KMS-11 (cell line): ENCODE measurements around the gene NUF2.
"Not testable (repeated sequence)": the region's sequence is repeated elsewhere in the genome, so short reads cannot be mapped to it uniquely, and the experiment has no call there.

Source experiments
- H2AFZ ChIP-seq: fragments of 200-600 bp; sonication (generic); 2 replicates; pipeline ENCODE4 v1.6.1; 2016; ENCODE audit warnings: antibody characterized with exemption, mixed run types, low read depth
- H3K27ac ChIP-seq: fragments of 200-600 bp; sonication (generic); 2 replicates; pipeline ENCODE4 v1.6.1; 2016; ENCODE audit warnings: mild to moderate bottlenecking, mixed run types
- H3K27me3 ChIP-seq: fragments of 200-600 bp; sonication (generic); 2 replicates; pipeline ENCODE4 v1.6.1; 2017; ENCODE audit warnings: mild to moderate bottlenecking, low read depth, mixed run types, moderate library complexity; ENCODE audit not compliant: insufficient read depth
- H3K36me3 ChIP-seq: fragments of 200-600 bp; sonication (generic); 2 replicates; pipeline ENCODE4 v1.6.1; 2017; ENCODE audit warnings: mild to moderate bottlenecking, mixed run types; ENCODE audit not compliant: insufficient read depth
- H3K4me1 ChIP-seq: fragments of 200-600 bp; sonication (generic); 2 replicates; pipeline ENCODE4 v1.6.1; 2016; ENCODE audit warnings: mild to moderate bottlenecking, low read depth, mixed run types; ENCODE audit not compliant: poor library complexity, severe bottlenecking
- H3K4me2 ChIP-seq: fragments of 200-600 bp; sonication (generic); 2 replicates; pipeline ENCODE4 v1.7.0; 2016; ENCODE audit warnings: mild to moderate bottlenecking, mixed run types
- H3K4me3 ChIP-seq: fragments of 200-600 bp; sonication (generic); IDR thresholded peaks from 2 replicates; pipeline ENCODE4 v1.6.1; 2017; ENCODE audit warnings: low read depth, low read length, mixed read lengths; ENCODE audit not compliant: insufficient read depth
- H3K79me2 ChIP-seq: fragments of 200-600 bp; sonication (generic); 2 replicates; pipeline ENCODE4 v1.6.1; 2016; ENCODE audit warnings: low read depth, mixed run types; ENCODE audit not compliant: insufficient read depth
- H3K9ac ChIP-seq: fragments of 200-600 bp; sonication (generic); 2 replicates; pipeline ENCODE4 v1.6.1; 2016; ENCODE audit warnings: mild to moderate bottlenecking, mixed run types
- H4K20me1 ChIP-seq: fragments of 200-600 bp; sonication (generic); 2 replicates; pipeline ENCODE4 v1.6.1; 2016; ENCODE audit warnings: mild to moderate bottlenecking, mixed run types; ENCODE audit not compliant: insufficient read depth
- TF ChIP-seq, protein P1 (sequence below): fragments of 200-600 bp; sonication (generic); conservative IDR thresholded peaks from 2 replicates; pipeline ENCODE4 v1.6.1; 2017; ENCODE audit warnings: low read depth, mild to moderate bottlenecking, antibody characterized with exemption, low read length, moderate library complexity, mixed read lengths

Gene NUF2

DNA sequence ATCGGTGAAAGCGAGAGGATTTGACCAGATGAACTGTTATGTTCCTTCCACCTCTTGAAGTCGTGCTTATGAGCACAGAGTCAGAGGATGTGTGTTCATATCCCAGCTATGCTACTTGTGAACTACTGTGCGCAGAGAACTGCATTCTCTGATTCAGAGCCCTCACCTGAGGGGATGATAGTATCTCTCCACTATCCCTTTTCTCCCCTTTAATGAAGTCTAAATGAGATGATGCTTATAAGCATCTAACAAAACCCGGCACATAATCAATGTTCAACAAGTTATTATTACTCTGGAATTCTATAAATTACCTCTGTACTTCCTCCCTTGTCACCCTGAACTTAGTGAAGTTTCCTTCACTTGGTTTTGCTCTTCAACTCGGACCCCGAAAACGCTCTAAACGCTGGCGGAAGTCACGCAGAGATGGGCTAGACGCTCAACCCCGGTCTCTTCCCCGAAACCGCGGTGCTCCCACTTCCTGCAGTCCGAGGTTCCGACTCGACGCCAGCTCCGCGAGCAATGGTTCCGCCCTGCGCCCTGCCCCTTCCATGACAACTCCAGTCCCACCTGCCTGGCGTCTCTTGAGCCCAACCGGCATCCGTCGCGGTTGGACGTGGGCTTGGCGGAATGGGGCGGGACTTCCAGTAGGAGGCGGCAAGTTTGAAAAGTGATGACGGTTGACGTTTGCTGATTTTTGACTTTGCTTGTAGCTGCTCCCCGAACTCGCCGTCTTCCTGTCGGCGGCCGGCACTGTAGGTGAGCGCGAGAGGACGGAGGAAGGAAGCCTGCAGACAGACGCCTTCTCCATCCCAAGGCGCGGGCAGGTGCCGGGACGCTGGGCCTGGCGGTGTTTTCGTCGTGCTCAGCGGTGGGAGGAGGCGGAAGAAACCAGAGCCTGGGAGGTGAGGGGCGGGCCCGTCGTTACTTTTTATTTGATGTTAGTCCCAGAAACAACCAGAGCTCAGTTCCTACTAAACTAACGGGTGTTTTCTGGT is at the start of gene NUF2:
NUF2 (plus strand) TSS at position 644 of the 995 bp plus-strand sequence. CDS start 4,098 bp downstream, outside the sequence.
- H3K36me3 ChIP-seq = no peaks in the 10 kb centered on the region
- H3K79me2 ChIP-seq = peaks cover 54% of the 10 kb centered on the region
- H3K27me3 ChIP-seq = no peaks in the 10 kb centered on the region
- TF ChIP-seq, protein P1, sequence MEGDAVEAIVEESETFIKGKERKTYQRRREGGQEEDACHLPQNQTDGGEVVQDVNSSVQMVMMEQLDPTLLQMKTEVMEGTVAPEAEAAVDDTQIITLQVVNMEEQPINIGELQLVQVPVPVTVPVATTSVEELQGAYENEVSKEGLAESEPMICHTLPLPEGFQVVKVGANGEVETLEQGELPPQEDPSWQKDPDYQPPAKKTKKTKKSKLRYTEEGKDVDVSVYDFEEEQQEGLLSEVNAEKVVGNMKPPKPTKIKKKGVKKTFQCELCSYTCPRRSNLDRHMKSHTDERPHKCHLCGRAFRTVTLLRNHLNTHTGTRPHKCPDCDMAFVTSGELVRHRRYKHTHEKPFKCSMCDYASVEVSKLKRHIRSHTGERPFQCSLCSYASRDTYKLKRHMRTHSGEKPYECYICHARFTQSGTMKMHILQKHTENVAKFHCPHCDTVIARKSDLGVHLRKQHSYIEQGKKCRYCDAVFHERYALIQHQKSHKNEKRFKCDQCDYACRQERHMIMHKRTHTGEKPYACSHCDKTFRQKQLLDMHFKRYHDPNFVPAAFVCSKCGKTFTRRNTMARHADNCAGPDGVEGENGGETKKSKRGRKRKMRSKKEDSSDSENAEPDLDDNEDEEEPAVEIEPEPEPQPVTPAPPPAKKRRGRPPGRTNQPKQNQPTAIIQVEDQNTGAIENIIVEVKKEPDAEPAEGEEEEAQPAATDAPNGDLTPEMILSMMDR = no peak
- peak within 1 kb of the TSS; percentile 68 for H3K9ac ChIP-seq
- peak within 1 kb of the TSS; percentile 90 for H3K4me2 ChIP-seq
- peak within 1 kb of the TSS; percentile 86 for H2AFZ ChIP-seq
- H3K27ac ChIP-seq = peak within 1 kb of the TSS; percentile 83
- peaks cover 28% of the 10 kb centered on the region for H3K4me1 ChIP-seq
- H4K20me1 ChIP-seq = no peaks in the 10 kb centered on the region
- H3K4me3 ChIP-seq = peak within 1 kb of the TSS; percentile 94

DNA sequence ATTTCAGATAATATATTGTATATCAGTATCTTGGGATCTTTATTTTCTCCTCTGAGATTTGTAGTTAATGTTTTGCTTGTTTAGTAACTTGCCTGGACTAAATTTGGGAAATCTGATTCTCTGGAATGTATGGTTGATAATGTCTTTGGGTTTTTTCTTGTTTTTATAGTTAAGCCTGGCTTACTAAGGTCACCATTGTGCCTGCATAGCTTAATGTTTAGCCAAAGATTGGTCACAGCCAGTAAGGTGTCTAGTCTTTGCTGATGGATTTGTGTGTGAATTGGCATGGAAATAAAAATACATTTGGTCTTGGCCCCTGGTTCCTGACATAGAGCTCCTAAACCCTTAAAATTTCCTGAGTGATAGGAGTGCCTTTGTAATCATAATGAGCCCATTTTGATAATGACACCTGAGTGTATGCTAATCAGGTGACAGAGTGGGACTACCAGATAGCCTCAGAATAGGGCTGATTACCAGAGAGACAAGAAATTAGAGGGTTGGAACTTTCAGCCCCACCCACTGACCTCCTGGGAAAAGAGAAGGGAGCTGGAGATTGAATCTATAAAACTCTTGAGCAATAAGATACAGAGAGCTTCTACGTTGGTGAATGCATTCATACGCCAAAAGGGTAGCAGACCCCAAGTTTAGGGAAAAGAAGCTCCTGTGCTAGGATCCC is 47.9 kb upstream of the NUF2 start:
- H3K4me1 ChIP-seq = no peaks in the 10 kb centered on the region
- H3K36me3 ChIP-seq = no peaks in the 10 kb centered on the region
- no peaks in the 10 kb centered on the region for H3K27me3 ChIP-seq
- H2AFZ ChIP-seq = no peak overlapping the region
- no peak overlapping the region for H3K4me2 ChIP-seq
- no peaks in the 10 kb centered on the region for H4K20me1 ChIP-seq
- no peak overlapping the region for H3K27ac ChIP-seq
- no peak overlapping the region for H3K9ac ChIP-seq
- H3K79me2 ChIP-seq = no peaks in the 10 kb centered on the region
- no peak overlapping the region for H3K4me3 ChIP-seq
- TF ChIP-seq, protein P1 = no peak

DNA sequence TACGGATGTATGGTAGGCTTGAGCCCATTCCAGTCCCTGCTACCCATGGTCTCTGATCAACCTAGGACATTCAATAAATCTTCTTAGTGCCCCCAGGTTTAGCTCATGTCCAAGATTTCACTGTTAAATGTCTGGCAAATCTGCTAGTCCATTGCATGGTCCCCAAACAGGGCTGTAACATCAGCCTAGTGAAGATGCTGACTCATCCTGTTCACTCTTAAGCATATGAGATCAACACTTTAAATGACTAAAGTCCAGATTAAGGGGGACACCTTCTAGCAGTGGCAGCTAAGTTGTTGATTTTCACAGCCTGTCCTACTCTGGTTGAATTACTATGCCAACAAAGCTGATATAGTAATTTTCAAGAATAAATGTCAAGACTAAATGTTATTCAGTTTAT is 46.5 kb upstream of the NUF2 start:
- H4K20me1 ChIP-seq = no peaks in the 10 kb centered on the region
- H3K9ac ChIP-seq = no peak overlapping the region
- no peaks in the 10 kb centered on the region for H3K36me3 ChIP-seq
- H3K4me2 ChIP-seq = no peak overlapping the region
- no peak overlapping the region for H2AFZ ChIP-seq
- no peak overlapping the region for H3K27ac ChIP-seq
- H3K79me2 ChIP-seq = no peaks in the 10 kb centered on the region
- no peaks in the 10 kb centered on the region for H3K27me3 ChIP-seq
- no peak overlapping the region for H3K4me3 ChIP-seq
- TF ChIP-seq, protein P1 = no peak
- no peaks in the 10 kb centered on the region for H3K4me1 ChIP-seq

DNA sequence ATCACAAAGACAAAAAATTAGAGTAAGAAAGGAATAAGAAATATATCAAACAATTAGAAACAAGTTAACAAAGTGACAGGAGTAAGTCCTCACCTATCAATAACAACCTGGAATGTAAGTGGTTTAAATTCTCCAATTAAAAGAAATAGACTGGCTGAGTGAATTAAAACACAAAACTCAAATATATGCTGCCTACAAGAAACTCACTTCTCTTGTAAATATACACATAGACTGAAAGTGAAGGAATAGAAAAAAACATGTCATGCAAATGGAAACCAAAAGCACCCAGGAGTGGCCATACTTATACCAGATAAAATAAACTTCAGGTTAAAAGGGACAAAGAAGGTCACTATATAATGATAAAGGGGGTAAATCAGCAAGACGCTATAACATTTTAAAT is 43.2 kb upstream of the NUF2 start:
- Histone ChIP-seq H3K36me3 (no peaks in the 10 kb centered on the region), H3K27me3 (no peaks in the 10 kb centered on the region), H3K4me1 (no peaks in the 10 kb centered on the region), H4K20me1 (no peaks in the 10 kb centered on the region), H3K4me3 (no peak overlapping the region), H3K79me2 (no peaks in the 10 kb centered on the region), H2AFZ (no peak overlapping the region), H3K27ac (no peak overlapping the region), H3K4me2 (no peak overlapping the region), H3K9ac (no peak overlapping the region)
- TF ChIP-seq, protein P1 = no peak

DNA sequence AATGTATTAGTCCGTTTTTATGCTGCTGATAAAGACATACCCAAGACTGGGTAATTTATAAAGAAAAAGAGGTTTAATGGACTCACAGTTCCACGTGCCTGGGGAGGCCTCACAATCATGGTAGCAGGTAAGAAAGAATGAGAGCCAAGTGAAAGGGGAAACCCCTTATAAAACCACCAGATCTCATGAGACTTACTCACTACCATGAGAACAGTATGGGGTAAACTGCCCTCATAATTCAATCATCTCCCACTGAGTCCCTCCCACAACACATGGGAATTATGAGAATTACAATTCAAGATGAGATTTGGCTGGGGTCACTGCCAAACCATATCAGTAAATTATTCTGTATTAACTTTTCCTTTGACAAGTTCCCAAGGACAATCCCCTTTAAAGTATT is 36.9 kb upstream of the NUF2 start:
- not testable (repeated sequence) for H3K4me2 ChIP-seq, H3K27ac ChIP-seq, H3K27me3 ChIP-seq, H3K4me1 ChIP-seq, H2AFZ ChIP-seq, H3K4me3 ChIP-seq, H3K36me3 ChIP-seq, H3K9ac ChIP-seq, H4K20me1 ChIP-seq, H3K79me2 ChIP-seq
